Choroid plexus epithelial cell (primary cell): Measurements from ENCODE around the gene INPP5E.
"Not testable (repeated sequence)": the region's sequence is repeated elsewhere in the genome, so short reads cannot be mapped to it uniquely, and the experiment has no call there.

ENCODE experiments used
- DNase-seq: peaks from one replicate; pipeline ENCODE4 v3.0.0-alpha.2; 2010; ENCODE audit warnings: low read depth
- H3K4me3 ChIP-seq: 2 replicates; pipeline ENCODE4 v1.5.1; 2011; ENCODE audit warnings: low read depth, mild to moderate bottlenecking, control low read depth, low read length, moderate library complexity
- CTCF ChIP-seq: conservative IDR thresholded peaks from 2 replicates; pipeline ENCODE4 v1.5.1; 2011; ENCODE audit warnings: low read depth, mild to moderate bottlenecking, control low read depth, inconsistent platforms, low read length, moderate library complexity

The INPP5E gene

GRCh38 chr9:136409557-136410455 lies 29.8 kb downstream of the INPP5E start:
- H3K4me3 ChIP-seq, result peak overlapping the region; percentile 93
- DNase-seq, result peak; percentile 60
- no peak for TF ChIP-seq CTCF

GRCh38 chr9:136407911-136408310 lies 31.7 kb downstream of the INPP5E start:
- DNase-seq, result no peak
- no peak for TF ChIP-seq CTCF
- no peak overlapping the region for H3K4me3 ChIP-seq

GRCh38 chr9:136407061-136407460 lies 32.6 kb downstream of the INPP5E start:
- DNase-seq, H3K4me3 ChIP-seq: not testable (repeated sequence)

- not testable (repeated sequence) for H3K4me3 ChIP-seq, DNase-seq
Observed at GRCh38 chr9:136405904-136406303, 33.7 kb downstream of the INPP5E start.

GRCh38 chr9:136405481-136405880 lies 34.2 kb downstream of the INPP5E start:
- no peak overlapping the region for H3K4me3 ChIP-seq
- no peak for TF ChIP-seq CTCF

GRCh38 chr9:136404801-136405136 lies 34.9 kb downstream of the INPP5E start:
- no peak for DNase-seq
- TF ChIP-seq CTCF, result no peak
- no peak overlapping the region for H3K4me3 ChIP-seq

More at GRCh38 chr9:136405481-136405880, 34.2 kb downstream of the INPP5E start:
- no peak for DNase-seq

- DNase-seq, result no peak
- TF ChIP-seq CTCF, result no peak
Observed at GRCh38 chr9:136403915-136404800, 35.5 kb downstream of the INPP5E start.

More at GRCh38 chr9:136403915-136404800, 35.5 kb downstream of the INPP5E start:
- H3K4me3 ChIP-seq, result no peak overlapping the region
